ENCODE results near the gene ITPRID1. TPM values are rescaled to one million over a fixed set of nuclear protein-coding genes. Genes with fewer than 3 reads are reported as not detected.
"Not testable (repeated sequence)": the region's sequence is repeated elsewhere in the genome, so short reads cannot be mapped to it uniquely, and the experiment has no call there.

Gene ITPRID1
- not detected for total RNA-seq

DNA sequence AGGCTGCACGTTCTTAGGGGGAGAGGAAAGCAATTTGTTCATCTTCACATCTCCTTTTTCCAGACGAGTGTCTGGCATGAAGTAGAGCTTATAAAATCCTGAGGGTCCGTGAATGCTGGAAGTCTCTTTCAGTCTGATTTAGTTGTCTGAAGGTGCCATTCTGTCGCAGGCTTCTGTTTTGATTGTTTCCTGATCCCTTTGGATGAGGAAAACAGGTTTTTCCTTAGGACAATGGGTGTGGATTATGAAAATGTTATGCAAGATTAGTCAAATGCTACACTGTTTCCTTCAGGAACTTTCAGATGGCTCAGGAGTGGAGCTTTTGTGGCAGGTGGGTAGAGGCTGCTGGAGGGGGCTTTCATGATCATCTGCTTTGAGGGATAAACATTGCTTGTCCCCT lies at the start of gene ITPRID1:
ITPRID1 (plus strand) TSS at position 301 of the 400 bp plus-strand sequence. CDS start 38,935 bp downstream, outside the sequence.
- DNase-seq (ENCODE audit: low spot score) = no peak

DNA sequence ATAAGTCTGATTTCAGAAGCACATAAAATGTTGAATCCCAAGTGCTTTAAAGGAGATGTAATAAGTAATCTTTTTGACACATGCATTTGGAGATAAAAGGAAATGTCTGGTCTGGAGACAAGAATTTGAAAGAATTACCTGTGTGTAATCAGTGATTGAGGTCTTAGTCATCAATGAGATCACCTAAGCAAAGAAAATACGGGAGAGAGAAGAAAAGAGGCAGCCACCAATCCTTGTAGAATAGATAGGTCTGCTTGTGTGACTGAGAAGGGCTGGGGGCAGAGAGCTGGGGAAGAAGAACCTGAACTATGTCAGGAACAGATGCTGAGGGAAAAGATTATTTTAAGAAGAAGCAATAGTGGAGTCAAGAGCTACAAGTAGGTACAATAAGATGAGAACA lies 49.3 kb upstream of the ITPRID1 start:
- no peak for DNase-seq (ENCODE audit: low spot score)

DNA sequence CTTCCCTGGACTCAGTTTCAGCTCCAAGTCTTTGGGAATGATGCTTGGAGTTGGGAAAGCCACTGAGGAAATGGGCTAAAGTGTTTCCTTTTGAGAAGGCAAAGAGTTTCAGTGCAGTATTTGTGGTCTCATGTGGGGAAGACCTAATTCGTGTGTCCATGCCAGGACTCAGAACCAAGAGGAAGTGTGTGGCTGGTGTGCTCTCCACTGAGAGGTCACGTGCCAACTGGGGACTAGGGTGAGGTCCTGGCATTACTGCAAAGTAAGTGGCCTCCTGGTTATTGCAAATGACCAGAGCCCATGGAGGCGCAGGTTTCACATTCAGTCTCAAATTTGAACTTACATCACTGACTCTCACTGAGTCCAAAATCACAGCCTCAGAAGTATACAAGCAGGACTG lies 48.6 kb upstream of the ITPRID1 start:
- no peak for DNase-seq (ENCODE audit: low spot score)

DNA sequence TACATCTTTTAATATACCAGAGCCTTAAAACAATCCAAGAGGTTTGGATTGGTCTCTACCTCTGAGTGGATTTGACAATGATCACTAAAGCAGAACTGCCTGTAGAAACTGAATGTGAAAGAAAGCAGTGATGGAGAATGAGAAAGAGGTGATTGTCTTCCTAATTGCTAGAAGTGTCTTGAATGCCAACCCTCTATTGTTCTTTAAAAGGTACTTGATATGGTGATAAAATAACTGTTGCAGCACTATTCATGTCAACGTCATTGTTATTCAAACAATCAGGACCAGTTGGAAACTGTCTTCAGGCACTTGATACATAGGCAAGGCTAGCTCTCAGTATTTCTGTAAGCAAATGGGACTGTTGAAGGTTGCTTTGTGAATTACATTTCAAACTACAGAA lies 47.9 kb upstream of the ITPRID1 start:
- no peak for DNase-seq (ENCODE audit: low spot score)

DNA sequence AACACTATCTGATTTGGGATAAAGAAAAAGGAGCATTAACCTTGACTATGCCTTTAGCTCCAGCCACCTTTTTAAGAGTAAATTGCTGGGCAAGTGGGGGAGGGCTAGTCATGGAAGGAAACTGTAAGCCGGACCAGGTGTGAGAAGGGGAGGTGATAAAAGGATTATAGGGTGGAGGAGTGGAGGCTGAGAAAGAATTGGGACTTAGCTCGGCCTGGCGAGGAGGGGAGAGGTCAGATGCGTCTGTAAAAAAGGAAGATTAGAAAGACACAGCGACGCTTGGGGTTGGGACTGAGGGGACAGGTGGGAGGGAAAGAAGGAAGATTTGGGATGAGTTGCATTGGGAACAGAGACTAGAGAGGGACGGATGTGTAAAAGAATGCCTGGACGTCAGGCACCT lies 43.0 kb upstream of the ITPRID1 start:
- not testable (repeated sequence) for DNase-seq (ENCODE audit: low spot score)

DNA sequence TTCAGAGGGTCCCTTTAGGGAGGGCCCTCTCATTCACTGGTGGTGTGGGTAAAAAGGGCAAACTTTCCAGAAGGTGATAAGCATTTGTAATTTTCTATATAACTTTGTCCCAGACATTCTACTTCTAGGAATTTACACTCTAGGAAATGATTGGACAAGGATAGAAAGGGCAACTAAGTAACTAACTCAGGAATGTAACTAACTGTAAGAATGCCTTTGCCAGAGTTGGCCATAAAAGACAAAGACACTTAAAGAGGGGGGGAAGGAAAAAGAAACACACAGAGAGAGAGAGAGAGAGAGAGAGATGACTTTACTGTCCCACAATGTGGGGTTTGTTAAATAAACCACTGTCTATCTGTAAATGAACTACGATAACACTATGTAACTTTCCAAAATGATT lies 38.5 kb upstream of the ITPRID1 start:
- no peak for DNase-seq (ENCODE audit: low spot score)

DNA sequence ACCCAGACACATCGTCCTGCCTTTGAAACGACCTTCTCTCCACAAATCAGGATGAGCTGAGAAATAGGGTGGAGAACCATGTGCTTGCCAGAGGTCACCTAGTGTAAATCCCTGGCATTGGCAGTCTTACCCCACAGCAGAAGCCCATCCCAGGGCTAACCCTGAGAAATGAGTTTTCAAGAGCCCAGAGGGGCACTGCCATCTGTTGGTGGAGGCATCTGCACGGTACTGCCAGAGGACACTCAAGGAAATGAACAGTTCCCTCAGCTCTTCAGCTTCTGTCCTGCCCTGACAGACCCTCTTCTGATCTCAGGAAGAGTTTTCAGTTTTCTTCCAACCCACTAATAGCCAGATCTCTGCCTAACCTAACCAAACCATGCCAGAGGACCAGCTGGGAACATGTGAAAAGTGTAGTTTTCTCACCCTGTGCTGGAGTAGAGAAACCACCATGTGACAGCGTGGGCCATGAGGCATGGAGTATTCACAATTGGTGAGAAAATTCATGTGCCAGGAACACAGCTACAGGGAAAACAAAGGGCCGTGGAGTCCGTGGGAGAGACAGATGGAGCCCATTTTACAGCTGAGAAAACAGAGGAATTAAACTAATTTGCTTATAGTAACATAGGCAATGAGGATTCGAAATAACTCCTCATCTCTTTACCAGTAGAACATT lies 37.7 kb upstream of the ITPRID1 start:
- DNase-seq (ENCODE audit: low spot score) = no peak

DNA sequence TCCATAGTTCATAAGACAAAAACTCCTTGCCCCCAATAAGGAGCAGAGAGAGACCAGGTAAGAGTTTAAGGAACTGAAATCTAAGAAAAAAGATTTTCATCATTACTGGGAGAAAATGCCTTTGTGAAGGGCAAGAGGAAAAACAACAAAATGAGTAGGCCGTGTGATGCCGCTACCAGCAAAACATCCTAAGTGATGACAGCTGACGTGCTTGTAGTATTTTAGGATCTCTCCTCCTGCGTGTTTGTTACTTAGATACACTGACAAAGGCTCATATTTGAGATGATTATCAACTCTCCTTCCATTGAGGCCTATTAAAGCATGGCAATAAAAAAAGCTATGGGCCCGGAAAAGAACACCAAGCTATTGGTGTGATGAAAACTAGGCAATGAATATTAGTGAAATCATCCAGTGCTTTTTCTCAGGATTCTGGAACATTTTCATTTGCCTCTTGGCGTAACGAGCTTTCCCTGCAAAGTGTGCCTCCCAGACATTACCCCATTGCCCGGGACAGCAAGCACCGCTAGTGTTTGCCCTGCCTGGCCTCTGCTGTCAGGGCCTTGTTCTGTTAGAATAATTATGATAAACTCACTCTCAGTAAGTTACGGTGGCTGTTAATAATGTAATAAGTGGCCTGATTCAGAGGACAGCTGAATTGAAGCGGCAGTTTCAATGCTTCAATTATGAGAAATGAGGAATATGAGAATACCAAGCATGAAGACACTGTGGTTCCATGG lies 36.8 kb upstream of the ITPRID1 start:
- no peak for DNase-seq (ENCODE audit: low spot score)

DNA sequence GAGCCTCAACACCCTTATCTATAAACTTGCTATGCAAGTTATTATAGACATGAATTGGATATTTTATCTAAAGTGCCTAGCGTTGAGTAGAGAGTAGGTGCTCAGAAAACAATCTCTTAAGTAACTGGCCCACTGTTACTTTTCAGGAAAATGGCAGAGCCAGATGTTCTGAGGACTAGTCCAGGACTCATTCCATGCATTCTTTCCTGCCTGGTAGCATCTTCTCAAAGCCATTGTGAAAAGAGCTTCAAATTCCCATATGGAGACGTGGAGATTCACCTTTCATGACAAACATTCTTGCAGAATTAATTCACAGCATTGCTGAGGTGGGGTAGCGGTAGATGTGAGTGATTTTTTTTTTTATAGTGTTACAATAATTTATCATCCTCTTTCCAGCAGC lies 35.9 kb upstream of the ITPRID1 start:
- DNase-seq (ENCODE audit: low spot score) = no peak

DNA sequence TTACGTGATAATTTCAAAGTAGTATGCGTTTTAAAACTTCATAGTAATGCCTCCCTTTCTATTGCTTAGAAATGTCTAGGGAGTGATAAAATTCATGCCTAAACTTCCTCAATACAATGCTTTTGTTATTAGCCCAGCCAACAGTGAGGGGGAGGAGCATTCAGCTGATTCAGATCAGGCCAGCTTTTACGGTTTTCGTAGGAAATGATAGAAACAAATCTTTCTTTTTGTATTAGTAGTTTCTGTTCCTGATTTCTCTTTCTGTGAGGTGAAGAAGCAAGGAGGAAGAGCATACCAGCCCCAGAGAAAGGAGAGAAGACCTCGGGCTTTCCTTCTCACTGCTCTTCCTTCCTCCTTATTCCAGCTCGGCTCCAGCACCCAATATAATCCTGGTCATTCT lies 35.2 kb upstream of the ITPRID1 start:
- DNase-seq (ENCODE audit: low spot score) = no peak

DNA sequence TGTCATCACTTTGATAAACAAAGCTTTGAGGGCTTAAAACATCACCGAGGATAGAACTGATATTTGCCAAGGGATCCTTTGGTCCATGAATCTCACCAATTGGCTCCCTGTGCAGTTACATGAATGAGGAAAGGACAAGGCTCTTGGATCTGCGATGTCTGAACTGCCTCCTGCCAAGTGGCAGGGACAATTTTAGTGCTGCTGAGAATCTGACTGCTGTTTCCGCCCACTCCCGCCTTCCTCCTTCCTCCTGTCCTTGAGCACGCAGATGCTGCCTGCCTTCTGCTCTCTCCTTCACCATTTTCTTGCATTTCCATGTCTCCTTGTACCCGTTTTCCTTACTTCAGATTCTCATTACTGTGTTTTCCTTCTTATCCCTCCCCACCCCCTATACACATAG lies 26.8 kb upstream of the ITPRID1 start:
- no peak for DNase-seq (ENCODE audit: low spot score)

DNA sequence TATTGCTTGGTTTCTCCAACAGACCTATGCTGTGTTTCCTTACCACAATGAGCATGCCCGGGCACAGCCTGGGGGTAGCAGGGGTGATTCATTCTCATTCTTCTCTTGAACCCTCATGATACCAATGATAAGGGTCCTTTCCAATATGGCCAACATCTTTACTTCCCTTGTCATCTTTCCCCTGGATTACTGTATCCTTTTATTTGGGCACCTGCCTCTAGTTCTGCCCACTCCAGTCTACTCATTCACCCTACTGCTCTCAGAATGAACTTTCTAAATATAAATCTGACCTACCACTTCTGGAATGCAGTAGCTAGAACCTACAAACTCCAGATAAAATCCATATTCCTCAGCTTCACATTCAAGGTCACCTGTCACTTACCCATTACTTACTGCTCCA lies 26.4 kb upstream of the ITPRID1 start:
- DNase-seq (ENCODE audit: low spot score) = no peak

DNA sequence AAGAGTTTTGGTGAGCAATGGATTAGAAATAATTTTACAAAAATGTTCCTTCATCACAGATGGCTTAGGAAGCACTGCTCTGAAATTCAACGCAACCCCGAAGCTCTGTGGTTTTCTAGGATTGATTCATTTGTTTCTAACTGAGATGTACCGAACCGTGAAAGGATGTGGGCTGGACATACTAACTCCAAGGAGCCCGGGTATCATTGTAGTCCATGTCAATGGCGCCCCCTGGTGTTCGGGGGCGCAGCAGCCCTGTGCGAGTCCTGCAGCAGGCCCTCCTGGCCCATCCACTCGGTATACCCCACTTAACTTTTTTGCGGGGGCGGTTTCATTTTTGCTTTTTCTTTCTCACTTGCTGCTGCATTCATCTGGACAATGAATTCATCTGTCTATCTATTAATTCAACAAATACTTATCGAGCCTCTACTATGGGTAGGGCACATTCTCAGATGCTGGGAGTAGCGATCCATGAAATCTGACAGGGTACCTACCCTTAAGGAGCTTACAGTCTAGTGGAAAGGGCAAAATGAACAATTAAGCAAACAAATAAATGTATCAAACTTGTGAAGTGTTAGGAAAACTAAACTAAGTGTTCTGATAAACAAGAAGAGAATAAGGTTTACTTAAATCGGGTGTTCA lies 25.2 kb upstream of the ITPRID1 start:
- DNase-seq (ENCODE audit: low spot score) = no peak

DNA sequence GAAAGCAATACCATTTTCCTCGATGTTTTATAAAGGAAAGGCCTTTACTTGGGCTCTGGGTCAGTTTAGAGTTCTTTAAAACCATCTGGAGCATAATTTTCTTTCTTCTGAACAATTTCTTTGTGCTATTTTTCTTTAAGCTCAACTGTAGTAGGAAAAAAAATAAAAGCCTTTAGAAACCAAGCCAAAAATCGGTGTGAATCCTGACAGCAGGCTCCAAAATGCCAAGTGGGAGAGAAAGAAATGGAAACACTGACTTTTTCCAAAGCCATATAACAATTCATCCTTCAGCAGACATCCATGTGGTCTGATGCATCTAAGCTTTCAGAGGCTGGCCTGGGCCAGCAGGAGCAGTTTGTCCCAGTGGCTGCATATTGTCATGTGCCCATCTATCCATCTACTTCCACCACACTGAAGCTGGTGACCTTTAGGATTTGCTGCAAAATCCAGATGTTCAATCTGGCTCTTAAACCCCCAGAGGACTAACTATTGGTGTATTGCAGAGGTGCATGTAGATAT lies 23.0 kb upstream of the ITPRID1 start:
- no peak for DNase-seq (ENCODE audit: low spot score)

DNA sequence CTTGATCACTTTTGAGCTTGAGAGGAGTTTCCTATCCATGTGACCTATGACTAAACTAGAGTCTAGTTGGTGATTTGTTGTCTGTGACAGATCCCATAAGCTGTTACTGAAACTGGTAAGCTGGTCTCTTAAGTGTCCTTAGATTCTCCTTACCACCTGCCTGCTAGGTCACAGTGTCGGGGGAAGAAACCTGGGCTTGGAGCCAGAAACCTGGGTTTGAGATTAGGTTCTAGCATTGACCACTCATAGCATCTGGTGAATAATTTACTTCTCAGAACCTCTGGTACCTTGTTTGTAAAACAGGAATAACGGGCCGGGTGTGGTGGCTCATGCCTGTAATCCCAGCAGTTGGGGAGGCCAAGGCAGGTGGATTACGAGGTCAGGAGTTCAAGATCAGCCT lies 21.8 kb upstream of the ITPRID1 start:
- no peak for DNase-seq (ENCODE audit: low spot score)

DNA sequence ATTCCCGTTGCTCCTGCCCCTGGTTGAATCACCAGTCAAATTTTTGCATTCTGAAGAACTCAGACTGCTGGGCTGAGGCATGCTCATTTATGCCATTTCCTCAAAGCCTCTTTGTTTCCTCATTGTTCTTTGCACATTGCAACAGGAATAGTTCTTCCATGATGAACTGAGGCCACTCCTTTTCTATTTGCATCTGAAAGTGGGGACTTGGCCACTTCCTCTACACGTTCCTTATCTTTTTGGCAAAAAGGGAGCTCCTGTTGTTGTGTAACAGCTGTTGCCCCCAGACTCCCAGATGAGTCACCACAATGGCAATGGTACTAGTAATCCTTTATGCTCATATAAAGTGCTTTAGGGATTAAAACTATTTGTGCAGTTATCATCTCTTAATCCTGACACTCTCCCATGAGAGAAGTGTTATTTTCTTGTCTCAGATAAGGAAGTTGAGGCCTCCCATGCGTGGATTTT lies 20.1 kb upstream of the ITPRID1 start:
- peak; percentile 52 for DNase-seq (ENCODE audit: low spot score)

DNA sequence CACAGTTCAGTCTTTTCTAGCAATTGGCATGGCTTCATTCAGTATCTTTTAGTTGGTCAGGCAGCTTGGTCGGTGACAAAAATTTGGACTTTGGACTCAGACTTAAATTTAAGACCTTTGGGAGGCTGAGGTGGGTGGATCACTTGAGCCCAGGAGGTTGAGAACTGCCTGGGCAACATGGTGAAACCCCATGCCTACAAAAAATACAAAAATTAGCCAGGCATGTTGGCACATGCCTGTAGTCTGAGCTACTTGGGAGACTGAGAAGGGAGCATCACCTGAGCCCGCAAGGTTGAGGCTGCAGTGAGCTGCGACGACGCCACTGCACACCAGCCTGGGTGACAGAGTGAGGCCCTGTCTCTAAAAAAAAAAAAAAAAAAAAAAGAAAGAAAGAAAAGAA lies 19.5 kb upstream of the ITPRID1 start:
- no peak for DNase-seq (ENCODE audit: low spot score)

DNA sequence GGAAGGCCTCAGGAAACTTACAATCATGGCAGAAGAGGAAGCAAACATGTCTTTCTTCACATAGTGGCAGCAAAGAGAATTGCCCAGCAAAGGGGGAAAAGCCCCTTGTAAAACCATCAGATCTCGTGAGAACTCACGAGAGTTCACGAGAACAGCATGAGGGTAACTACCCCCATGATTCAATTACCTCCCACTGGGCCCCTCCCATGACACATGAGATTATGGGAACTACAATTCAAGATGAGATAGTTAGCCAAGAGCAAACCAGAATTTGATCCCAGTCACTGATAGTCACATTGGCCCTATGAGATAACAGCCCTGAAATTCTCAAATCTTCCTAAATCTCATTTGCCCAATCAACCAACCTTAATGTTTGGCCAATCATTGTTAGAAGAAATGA lies 18.2 kb upstream of the ITPRID1 start:
- DNase-seq (ENCODE audit: low spot score) = no peak

DNA sequence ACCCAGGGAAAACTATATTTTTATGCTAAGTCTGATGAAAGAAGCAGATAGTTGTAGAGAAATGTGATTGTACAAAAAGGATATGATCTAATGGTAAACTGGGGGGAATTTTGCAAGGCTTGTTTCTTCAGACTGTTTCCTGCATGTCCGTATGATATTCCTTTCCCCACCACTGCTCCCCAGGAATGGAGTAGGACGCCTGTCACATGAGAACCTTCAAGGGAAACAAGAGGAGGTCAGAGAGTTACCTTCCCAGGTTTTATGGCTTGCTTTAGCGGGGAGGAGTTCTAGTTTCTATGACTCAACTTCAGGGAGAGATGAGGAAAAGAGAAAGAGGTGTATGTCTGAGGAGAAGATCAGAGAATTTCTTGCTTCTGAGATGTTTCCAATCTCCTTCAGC lies 16.4 kb upstream of the ITPRID1 start:
- no peak for DNase-seq (ENCODE audit: low spot score)

DNA sequence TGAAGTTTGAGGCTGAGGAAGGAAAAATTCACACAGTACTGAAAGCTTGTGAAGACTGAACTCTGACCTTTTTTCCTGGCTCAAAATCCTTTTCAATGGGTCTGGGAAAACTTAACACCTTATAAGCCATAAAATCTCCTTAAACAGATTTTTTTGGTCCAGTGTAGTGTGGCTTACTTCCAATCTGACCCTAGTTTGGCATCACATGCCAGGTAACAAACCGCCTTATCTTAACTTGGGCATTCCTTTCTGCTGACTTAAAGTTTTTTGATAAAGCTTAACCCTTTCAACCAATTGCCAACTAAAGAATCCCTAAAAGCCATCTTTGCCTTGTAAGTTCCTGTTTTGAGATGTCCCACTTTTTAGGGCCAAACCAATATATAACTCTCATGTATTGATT lies 13.2 kb upstream of the ITPRID1 start:
- no peak for DNase-seq (ENCODE audit: low spot score)

DNA sequence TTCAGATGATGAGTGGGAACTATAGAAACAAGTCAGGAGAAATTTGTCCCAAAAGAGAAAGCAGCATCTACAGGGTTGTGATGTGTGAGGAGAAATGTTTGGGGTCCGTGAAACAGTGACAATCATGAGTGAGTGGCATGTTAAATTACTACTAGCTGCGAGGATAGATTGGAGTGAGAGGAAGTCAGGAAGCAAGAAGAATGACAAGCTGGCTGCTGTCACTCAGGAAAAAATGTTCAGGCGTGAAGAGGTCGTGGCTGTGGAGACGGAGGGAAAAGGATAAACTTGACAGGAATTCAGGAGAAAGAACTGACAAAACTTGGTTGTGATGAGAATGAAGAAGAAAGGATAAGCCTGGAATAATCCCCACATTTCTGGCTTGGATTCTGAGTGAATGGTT lies 5.1 kb upstream of the ITPRID1 start:
- DNase-seq (ENCODE audit: low spot score) = no peak

DNA sequence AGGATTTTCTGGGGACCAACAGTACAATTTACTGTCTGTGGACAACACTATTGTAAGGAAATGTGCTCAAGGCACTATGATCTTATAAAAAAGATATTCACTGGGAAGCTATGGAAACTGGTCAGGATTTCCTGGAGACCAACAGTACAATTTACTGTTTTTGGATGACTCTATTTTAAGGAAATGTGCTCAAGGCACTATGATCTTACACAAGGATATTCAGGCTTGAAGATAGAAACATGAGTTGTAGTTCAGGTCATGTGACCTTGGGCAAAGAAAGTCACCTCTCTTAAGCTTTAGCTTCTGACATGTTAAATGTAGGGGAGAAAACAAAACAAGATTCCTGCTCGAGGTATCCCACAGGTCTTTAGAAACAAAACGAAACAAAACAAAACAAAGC lies 1.7 kb upstream of the ITPRID1 start:
- DNase-seq (ENCODE audit: low spot score) = no peak
